BJ (cell line): ENCODE results near the gene COL4A1. TPM values are rescaled to one million over a fixed set of nuclear protein-coding genes. Genes with fewer than 3 reads are reported as not detected.

Experiments
- CTCF ChIA-PET: fragments of 350-600 bp; formaldehyde crosslinking; extraction: SDS; loops from one replicate; lab custom pipeline; 2021; ENCODE audit warnings: antibody characterized with exemption, inconsistent platforms; lab: Yijun Ruan, JAX
- POLR2A ChIA-PET: fragments of 300-600 bp; sonication (Branson Sonifier 250); formaldehyde crosslinking; extraction: SDS; loops from one replicate; lab custom pipeline; 2021; ENCODE audit warnings: antibody characterized with exemption; lab: Charles Lee
- DNase-seq: peaks from one replicate; pipeline ENCODE4 v3.0.0-alpha.2; 2011; ENCODE audit warnings: low read depth
- H3K27me3 ChIP-seq: 2 replicates; pipeline ENCODE4 v1.6.0; 2011; ENCODE audit warnings: low read length; ENCODE audit not compliant: control insufficient read depth, insufficient read depth
- H3K36me3 ChIP-seq: 2 replicates; pipeline ENCODE4 v1.5.1; 2011; ENCODE audit warnings: low read length; ENCODE audit not compliant: control insufficient read depth, insufficient read depth
- H3K4me3 ChIP-seq: 2 replicates; pipeline ENCODE4 v1.5.1; 2011; ENCODE audit warnings: low read depth, mild to moderate bottlenecking, control low read depth, low read length
- CTCF ChIP-seq: IDR thresholded peaks from 2 replicates; pipeline ENCODE4 v1.5.1; 2011; ENCODE audit warnings: low read depth, mild to moderate bottlenecking, control low read depth, inconsistent platforms, low read length, moderate library complexity; ENCODE audit not compliant: insufficient read depth
- polyA plus RNA-seq: library from polyadenylated mRNA; depleted of rRNA; stranded (reverse); fragments of >200 nt; gene quantifications from 2 replicates; pipeline ENCODE4 v1.2.3, GENCODE V29; 2011

Gene COL4A1
- polyA plus RNA-seq, 1 experiment, result 375 TPM

- ChIA-PET CTCF (no interaction called here), POLR2A (no interaction called here)
- Histone ChIP-seq H3K36me3 (no peaks in the 10 kb centered on the region), H3K27me3 (no peaks in the 10 kb centered on the region), H3K4me3 (no peak overlapping the region)
- TF ChIP-seq CTCF, result no peak
- DNase-seq, result no peak
Observed at GRCh38 chr13:110128546-110128945, 178.4 kb downstream of the COL4A1 start.

- ChIA-PET CTCF (interaction anchor here (1.2 to 1.5 kb wide), 2 partner anchors 18 to 1167 kb away, joined by 3 to 5 read pairs; no protein-coding TSS in a partner anchor), POLR2A (interaction anchor here (0.7 kb wide), 1 partner anchor 116 kb away, joined by 3 read pairs; no protein-coding TSS in a partner anchor)
- no peak for DNase-seq
Observed at GRCh38 chr13:110127986-110128511, 178.9 kb downstream of the COL4A1 start.

GRCh38 chr13:110126391-110126961 lies 180.5 kb downstream of the COL4A1 start:
- POLR2A ChIA-PET, result no interaction called here
- DNase-seq, result peak; percentile 88
- CTCF ChIA-PET, result interaction anchor here (0.5 to 1.6 kb wide), 4 partner anchors 10 to 1165 kb away, joined by 3 to 4 read pairs (median 4); no protein-coding TSS in a partner anchor
- Histone ChIP-seq H3K36me3 (no peaks in the 10 kb centered on the region), H3K4me3 (no peak overlapping the region), H3K27me3 (no peaks in the 10 kb centered on the region)
- no peak for TF ChIP-seq CTCF

More at GRCh38 chr13:110127986-110128511, 178.9 kb downstream of the COL4A1 start:
- Histone ChIP-seq H3K36me3 (no peaks in the 10 kb centered on the region), H3K4me3 (no peak overlapping the region), H3K27me3 (no peaks in the 10 kb centered on the region)
- no peak for TF ChIP-seq CTCF

- POLR2A ChIA-PET, result no interaction called here
Observed at GRCh38 chr13:110125613-110126272, 181.2 kb downstream of the COL4A1 start.

More at GRCh38 chr13:110125613-110126272, 181.2 kb downstream of the COL4A1 start:
- CTCF ChIA-PET, result interaction anchor here (1.6 kb wide), 1 partner anchor 23 kb away, joined by 4 read pairs; no protein-coding TSS in a partner anchor
- TF ChIP-seq CTCF, result no peak
- no peaks in the 10 kb centered on the region for H3K27me3 ChIP-seq
- no peak overlapping the region for H3K4me3 ChIP-seq
- no peak for DNase-seq
- no peaks in the 10 kb centered on the region for H3K36me3 ChIP-seq
